ENCODE measurements around the gene NDOR1.
A peak's percentile ranks its signal among the peaks of the same experiment; 100 is the strongest.

Gene NDOR1

DNA sequence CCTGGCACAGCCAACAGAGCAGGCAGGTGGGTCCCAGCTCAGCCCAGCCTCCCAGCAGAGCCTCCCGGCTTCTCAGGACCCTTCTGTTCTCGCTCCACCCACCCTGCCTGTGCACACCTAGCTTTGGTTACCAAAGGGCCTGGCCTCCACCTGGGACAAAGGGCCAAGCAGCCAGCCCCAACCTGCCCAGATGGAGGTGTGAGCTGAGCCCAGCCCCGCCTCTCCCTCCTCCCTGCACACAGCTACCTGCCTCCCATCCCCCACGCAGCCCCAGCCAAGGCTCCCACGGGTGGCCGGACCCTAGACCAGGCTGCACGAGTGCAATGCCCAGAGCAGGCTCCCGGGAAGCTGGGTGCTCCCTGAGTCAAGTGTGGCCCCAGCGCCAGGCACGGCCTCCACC lies 10.6 kb upstream of the NDOR1 start:
- TF ChIP-seq, protein P1, sequence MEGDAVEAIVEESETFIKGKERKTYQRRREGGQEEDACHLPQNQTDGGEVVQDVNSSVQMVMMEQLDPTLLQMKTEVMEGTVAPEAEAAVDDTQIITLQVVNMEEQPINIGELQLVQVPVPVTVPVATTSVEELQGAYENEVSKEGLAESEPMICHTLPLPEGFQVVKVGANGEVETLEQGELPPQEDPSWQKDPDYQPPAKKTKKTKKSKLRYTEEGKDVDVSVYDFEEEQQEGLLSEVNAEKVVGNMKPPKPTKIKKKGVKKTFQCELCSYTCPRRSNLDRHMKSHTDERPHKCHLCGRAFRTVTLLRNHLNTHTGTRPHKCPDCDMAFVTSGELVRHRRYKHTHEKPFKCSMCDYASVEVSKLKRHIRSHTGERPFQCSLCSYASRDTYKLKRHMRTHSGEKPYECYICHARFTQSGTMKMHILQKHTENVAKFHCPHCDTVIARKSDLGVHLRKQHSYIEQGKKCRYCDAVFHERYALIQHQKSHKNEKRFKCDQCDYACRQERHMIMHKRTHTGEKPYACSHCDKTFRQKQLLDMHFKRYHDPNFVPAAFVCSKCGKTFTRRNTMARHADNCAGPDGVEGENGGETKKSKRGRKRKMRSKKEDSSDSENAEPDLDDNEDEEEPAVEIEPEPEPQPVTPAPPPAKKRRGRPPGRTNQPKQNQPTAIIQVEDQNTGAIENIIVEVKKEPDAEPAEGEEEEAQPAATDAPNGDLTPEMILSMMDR (conservative IDR thresholded peaks at IDR 0.05; ENCODE audit: low read depth) = no peak
- peak overlapping the region; percentile 99 for H3K27ac ChIP-seq
- ChIA-PET CTCF (interaction anchor here (0.9 to 1.2 kb wide), 3 partner anchors 14 to 42 kb away, joined by 3 to 8 read pairs (median 5); no protein-coding TSS in a partner anchor), POLR2A (ENCODE audit: low non-redundant PET) (interaction anchor here (0.7 to 1.3 kb wide), 5 partner anchors 10 to 106 kb away, joined by 3 read pairs; partner anchors contain the start of genes NDOR1, RNF208 and TMEM203)
- DNase-seq (ENCODE audit: low spot score) = no peak

DNA sequence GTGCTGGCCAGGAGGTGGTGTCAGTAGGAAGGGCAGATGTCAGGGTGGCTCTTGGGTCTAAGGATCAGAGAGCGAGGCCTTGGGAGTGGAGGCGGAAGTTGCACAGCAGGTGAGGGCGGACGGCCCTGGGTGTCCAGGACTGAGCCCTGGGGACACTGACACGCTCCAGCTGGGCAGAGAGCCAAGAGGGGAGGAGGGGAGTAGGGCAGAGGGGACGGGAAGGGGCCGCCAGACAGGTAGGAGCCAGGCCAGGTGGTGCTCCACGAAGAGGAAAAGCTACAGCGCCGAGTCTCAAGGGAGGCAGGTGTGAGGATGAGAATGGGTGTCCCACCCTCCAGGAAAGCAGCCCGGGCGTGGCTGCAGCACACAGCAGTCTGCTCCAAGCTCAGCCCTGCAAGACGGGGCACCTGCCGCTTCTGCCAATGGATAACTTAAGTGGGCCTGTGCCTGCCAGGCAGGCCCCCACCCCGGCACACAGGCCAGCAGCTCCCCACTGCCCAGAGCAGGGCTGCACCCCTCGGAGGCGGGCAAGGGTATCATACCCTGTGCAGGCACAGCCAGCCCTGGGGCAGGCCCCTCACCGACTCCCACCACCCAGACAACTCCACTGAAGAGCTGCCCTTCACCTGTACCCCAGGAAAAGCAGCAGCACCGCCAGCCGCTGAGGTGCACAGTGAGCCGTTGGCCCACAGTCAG lies 9.8 kb upstream of the NDOR1 start:
- peak overlapping the region; percentile 99 for H3K27ac ChIP-seq
- DNase-seq (ENCODE audit: low spot score) = no peak
- ChIA-PET POLR2A (ENCODE audit: low non-redundant PET) (interaction anchor here (1.0 to 1.3 kb wide), 2 partner anchors 27 to 106 kb away, joined by 3 read pairs; partner anchors contain the start of gene RNF208), CTCF (interaction anchor here (0.7 to 1.2 kb wide), 6 partner anchors 13 to 91 kb away, joined by 3 to 8 read pairs (median 4); no protein-coding TSS in a partner anchor)
- TF ChIP-seq, protein P1 (conservative IDR thresholded peaks at IDR 0.05; ENCODE audit: low read depth) = no peak

DNA sequence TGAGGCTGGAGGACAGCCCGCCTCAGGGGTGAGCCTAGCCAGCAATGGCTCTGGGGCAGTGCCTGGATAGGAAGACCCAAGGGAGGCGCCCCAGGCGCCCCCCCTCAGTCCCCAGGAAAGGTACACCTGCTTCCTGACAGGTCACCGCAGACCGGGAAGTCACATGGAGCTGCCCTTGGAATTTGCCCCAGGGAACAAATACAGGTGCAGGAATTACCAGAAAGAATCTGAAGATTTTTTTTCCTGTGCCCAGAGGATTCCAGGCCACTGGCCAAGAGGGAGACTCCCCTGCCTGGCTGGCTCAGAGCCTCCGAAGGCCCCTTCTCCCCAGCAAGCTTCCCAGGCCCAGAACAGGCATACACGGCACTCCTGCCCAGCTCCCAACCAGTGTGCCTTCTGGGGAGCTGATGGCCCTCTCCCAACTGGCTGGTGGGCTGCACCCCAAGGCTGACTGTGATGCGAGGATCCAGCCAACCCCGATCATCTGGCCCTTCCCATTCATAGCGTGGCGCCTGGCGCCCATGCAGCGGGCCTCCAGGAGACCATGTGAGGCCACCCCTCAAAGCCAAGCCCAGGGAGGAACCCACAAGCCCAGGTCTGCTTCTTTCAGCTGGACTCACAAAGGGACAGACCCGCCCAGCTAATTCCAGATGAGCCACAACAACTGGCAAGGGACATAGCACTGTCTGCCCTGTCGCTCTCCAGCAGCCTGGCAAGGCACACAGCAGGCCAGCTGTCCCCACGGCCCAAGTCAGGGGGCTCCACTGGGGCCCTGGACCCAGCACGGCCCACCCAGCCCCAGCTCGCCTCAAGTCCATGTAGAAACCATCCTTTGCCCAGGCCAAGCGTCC lies 7.2 kb upstream of the NDOR1 start:
- POLR2A ChIA-PET (ENCODE audit: low non-redundant PET) = interaction anchor here (0.6 to 2.1 kb wide), 3 partner anchors 9 to 26 kb away, joined by 3 to 17 read pairs (median 4); partner anchors contain the start of genes ANAPC2 and SSNA1
- DNase-seq (ENCODE audit: low spot score) = peak; percentile 59
- TF ChIP-seq, protein P1 (conservative IDR thresholded peaks at IDR 0.05; ENCODE audit: low read depth) = no peak
- CTCF ChIA-PET = interaction anchor here (0.7 to 2.5 kb wide), 10 partner anchors 9 to 435 kb away, joined by 3 to 14 read pairs (median 4); partner anchors contain the start of genes ANAPC2, RNF224 and SSNA1
- H3K27ac ChIP-seq = peak overlapping the region; percentile 99

DNA sequence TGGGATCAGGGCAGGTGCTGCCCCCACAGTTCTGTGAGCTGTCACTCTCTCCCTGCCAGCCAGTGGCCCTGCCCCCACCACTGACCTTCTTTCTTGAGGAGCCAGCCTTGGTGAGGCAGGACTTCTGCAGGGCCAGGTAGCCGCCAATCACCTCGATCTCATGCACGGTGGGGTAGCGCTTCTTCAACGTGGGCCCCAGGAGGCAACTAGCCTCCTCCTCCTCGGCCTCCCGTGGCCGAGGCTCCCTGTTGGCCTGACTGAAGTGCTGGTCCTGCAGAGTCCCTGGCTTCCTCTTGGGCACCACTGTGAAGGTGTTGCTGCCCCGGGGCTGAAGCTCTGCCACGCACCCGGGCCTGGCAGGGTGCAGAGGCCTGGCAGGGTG lies 6.6 kb upstream of the NDOR1 start:
- CTCF ChIA-PET = interaction anchor here (0.5 to 2.5 kb wide), 9 partner anchors 10 to 126 kb away, joined by 3 to 14 read pairs (median 4); partner anchors contain the start of genes ANAPC2 and SSNA1
- TF ChIP-seq, protein P1 (conservative IDR thresholded peaks at IDR 0.05; ENCODE audit: low read depth) = no peak
- POLR2A ChIA-PET (ENCODE audit: low non-redundant PET) = interaction anchor here (2.1 kb wide), 1 partner anchor 10 kb away, joined by 17 read pairs; the partner anchor contains the start of genes ANAPC2 and SSNA1

DNA sequence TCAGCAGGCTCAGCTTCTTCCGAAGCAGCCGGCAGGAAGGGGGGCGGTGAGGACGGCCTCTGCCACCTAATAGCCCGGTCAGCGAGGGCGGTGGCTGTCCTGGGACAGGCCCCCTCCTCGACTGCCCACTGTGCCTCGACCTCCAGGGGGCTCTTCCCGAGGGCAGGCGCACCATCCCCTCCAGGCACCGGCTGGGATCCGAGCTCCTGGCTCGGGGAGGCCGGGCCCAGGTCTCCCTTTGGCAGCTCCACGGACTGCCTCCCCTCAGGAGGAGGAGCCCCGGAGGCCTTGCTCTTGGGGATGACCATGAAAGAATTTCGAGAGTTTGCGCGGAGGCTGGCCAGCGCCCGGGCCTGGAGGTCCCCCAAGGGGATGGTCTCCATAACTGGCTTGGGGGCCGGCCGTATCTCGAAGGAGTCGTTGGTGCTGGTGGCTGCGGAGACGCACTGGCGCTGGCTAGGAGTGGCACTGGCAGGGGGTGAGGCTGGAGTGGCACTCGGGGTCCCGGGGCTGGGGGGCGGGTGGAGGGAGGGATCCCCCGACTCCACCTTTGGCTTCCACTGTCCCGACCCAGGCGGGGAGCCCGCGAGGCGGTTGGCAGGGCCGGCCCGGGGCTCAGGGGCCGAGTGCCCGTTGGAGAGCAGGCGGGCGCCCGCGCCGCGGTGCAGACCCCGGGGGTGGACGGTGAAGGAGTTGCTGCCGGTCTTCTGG lies 5.9 kb upstream of the NDOR1 start:
- POLR2A ChIA-PET (ENCODE audit: low non-redundant PET) = interaction anchor here (2.1 kb wide), 1 partner anchor 11 kb away, joined by 17 read pairs; the partner anchor contains the start of genes ANAPC2 and SSNA1
- TF ChIP-seq, protein P1 (conservative IDR thresholded peaks at IDR 0.05; ENCODE audit: low read depth) = no peak
- DNase-seq (ENCODE audit: low spot score) = no peak
- CTCF ChIA-PET = interaction anchor here (0.5 to 2.5 kb wide), 7 partner anchors 10 to 127 kb away, joined by 3 to 14 read pairs (median 4); partner anchors contain the start of genes ANAPC2 and SSNA1
- peak overlapping the region; percentile 99 for H3K27ac ChIP-seq

More for the DNA sequence above, 6.6 kb upstream of the NDOR1 start:
- peak overlapping the region; percentile 99 for H3K27ac ChIP-seq
- DNase-seq (ENCODE audit: low spot score) = no peak
